Stimulated activated CD4-positive, alpha-beta T cell treated with anti-CD3 and anti-CD28 coated beads, Interleukin-12 subunit alpha, Interleukin-12 subunit beta, amount 100 ng/mL, for 48 hours (primary cell): ENCODE data around the gene OXT.
"Not testable (repeated sequence)": the region's sequence is repeated elsewhere in the genome, so short reads cannot be mapped to it uniquely, and the experiment has no call there.

Source experiments
- DNase-seq, 3 donors: peaks; one replicate each; pipeline ENCODE4 v3.0.0-alpha.2; 2020; ENCODE audit warnings: low read depth in 2 of 3, low spot score in 1 of 3

The OXT gene

DNA sequence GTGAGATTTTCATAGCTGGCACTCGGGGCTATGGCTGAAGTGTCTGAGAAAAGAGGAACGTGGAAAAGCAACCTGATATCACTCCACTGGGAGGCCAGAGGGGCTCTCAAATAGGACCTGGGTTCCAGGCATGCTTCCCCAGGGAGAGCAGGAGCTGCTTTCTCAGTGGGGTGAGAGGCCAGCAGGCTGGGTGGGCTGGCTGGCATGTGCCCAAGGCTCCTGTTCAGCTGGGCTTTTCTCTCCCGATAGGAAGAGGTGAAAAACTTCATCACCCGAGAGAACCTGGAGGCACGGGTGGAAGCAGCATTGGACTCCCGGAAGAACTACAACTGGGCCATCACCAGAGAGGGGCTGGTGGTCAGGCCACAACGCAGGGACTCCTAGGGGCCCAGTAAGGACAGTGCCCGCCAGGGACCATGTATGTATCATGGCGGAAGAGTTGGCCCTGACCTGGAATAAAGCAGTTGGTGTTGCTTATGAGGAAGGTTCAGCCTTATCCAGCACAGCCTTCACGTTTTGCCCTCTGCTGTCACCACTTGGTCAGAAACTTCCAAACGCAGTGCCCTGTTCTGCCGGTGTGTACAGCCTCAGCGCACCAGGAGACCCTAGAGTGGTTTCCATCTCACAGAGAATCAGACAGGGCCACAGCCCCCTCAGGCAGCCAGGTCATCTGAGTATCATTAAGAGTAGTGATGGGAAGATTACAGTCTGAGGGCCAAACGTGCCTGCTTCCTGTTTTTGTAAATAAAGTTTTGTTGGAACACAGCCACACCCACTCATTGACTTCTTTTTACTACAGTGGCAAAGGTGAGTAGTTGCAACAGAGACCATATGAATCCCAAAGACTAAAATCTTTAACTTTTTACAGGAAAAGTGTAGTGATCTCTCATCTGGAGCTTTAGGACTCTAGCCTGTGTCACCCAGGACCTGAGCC, 23.7 kb upstream of the OXT start:
- no peak for DNase-seq

DNA sequence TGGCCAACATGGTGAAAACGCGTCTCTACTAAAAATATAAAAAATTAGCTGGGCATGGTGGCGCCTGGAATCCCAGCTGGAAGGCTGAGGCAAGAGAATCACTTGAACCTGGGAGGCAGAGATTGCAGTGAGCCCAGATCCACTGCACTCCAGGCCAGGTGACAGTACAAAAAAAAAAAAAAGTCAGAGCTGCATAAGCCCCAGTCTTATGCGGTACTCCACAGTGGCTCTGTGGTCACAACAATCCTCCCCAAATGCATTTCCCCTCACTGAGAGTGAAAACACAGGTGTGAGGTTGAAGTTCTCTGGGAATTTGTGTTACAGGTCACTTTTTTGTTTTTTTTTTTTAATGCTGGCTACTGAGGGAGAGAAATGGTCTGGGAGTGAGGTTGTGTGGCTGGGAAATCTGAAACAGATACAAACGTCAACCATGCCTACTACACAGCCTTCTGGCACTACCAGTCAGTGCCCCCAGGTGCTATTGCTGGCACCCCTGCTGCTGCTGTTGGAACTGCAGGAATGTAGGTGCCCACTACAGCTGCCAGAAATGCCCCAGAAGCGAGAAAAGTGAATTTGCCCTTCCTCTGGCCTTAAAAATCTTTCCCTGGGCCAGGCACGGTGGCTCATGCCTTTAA, 19.9 kb upstream of the OXT start:
- no peak for DNase-seq

DNA sequence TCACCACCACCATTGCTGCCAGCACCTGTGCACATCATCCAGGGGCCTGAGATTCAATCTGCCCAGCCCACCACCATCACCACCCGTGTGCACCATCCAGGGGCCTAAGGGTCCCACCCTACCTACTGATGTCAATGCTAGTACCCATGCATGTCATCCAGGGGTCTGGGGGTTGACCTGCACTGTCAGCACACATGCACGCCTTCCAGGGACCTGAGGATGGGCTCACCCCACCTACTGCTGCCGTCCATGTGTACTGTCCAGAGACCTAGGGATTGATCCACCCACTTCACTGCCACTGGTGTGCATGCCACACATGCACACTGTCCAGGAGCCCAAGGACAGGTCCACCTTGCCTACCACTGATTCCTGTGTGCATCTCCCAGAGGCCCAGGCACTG, 11.9 kb upstream of the OXT start:
- no peak for DNase-seq

DNA sequence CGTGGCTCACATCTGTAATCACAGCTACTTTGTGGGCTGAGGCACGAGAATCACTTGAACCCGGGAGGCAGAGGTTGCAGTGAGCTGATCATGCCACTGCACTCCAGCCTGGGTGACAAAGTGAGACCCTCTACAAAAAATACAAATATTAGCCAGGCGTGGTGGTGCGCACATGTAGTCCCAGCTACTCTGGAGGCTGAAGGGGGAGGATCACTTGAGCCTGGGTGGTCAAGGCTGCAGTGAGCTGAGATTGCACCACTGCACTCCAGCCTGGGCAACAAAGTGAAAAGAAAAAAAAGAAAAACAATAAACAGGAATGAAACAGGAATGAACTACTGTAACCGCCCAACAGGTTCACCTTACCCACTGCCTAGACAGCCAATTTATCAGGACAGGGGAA, 7.3 kb upstream of the OXT start:
- DNase-seq: not testable (repeated sequence)

DNA sequence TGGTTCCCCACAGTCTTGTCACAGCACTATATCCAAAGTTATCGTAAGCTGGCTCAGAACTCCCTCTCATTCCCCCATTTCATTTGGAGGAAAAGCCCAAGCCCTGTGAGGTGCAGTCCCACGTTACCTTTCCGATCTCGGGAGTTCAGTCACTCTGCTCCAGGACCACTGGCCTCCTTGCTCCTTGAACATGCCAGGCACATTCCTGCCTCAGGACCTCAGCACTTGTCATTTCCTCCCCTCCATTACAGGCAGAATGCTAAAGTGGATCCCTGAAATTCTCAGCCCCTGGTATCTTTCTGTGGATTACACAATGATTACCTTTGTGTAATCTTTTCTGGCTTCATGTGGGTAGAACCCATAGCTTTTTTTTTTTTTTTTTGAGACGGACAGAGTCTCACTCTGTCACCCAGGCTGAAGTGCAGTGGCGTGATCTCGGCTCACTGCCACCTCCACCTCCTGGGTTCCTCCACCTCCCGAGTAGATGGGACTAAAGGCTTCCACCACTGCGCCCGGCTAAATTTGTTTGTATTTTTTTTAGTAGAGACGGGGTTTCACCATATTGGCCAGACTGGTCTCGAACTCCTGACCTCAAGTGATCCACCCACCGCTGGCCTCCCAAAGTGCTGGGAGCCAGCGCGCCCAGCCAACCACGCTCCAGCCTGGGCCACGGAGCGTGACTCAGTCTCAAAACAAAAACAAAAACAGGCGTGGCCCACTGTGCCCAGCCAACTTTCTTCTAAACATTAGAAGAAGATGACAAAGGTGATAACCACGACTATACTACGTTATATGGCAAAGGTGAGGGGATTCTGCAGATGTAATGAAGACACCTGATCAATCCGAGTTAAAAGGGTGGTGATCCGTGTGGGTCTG, 4.0 kb upstream of the OXT start:
- DNase-seq: no peak

DNA sequence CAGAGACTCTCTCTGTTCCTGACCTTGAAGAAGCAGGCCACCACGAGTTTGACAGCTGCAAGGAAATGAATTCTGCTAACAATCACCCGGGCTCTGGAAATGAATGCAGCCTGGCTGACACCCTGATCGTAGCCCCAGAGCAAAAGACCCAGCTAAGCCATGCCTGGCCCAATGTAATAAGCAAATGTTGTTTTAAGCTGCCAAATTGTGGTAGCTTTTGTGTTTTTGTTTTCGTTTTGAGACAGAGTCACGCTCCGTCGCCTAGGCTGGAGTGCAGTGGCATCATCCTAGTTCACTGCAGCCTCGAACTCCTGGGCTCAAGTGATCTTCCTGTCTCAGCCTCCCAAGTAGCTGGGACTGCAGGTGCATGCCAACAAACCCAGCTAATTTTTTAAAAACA, 3.3 kb upstream of the OXT start:
- DNase-seq: no peak

DNA sequence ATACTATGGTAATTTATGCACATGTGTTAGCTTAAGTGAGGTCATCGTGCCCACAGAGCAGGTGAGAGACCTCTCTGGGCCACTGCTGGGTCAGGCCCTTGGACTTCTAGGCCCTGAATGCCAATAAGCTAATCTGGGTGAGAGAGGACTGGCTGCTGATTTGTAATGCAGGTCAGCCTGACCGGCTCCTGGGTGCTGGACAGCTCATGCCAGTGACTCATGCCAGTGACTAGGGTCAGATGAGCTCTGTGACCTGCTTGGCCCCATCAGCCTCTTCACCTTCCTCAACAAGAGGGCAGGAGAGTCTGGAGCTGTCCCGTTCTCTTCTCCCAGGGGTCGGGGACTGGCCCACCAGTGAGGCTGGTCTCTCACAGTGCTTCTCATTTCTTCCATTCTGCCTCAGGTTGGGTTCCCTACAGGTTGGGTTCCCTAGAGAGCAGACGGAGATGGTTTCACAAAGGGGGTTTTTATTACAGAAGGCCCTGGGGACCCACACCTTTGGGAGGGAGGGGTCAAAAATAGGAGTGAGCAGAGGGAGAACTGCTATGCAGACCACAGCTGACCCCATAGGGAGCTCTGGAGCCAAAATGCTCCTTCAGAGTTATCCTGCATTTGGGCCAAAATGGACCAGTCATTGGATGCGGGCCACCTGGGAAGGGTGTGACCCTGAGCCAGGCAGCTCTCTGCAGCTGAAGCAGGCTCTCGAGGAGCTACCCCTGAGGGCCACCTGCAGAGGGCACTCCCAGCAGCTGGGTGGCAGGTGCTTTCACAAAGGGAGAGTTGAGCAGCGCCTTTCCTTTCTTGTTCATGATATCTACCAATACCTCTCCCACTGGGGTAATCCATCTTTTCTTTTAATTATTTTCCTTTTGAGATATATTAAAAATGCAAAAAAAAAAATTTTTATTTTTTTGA, 2.2 kb upstream of the OXT start:
- DNase-seq: no peak

DNA sequence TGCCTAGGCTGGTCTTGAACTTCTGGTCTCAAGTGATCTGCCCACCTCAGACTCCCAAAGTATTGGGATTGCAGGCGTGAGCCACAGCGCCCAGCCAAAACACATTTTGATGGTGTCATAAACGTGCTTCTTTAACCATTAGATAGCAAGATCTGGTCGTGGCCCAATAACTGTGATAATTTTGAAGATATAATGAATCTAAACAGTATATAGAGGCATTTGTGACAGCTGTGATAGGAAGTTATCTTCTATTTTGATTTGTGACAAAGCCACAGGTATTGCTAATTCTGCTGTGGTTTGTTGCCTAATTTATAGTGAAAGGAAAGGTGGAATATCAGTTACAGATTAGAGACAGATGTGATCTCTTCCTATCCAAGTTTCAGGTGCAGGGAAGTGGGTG, 695 bp upstream of the OXT start:
- no peak for DNase-seq

DNA sequence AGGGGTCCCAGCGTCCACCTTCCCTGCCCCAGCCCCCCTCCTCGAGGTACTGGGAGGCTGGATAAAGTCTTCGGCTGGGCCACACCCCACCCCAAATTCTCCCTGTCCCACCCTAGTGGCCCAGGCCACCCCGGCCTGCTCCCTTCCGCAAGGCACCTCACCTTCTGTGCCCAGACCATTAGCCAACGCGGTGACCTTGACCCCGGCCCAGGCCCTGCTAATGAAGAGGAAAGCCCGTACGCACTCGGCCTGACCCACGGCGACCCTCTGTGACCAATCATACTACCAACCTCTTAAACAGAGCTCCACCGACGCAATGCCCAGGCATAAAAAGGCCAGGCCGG, 182 bp upstream of the OXT start:
- DNase-seq: no peak

DNA sequence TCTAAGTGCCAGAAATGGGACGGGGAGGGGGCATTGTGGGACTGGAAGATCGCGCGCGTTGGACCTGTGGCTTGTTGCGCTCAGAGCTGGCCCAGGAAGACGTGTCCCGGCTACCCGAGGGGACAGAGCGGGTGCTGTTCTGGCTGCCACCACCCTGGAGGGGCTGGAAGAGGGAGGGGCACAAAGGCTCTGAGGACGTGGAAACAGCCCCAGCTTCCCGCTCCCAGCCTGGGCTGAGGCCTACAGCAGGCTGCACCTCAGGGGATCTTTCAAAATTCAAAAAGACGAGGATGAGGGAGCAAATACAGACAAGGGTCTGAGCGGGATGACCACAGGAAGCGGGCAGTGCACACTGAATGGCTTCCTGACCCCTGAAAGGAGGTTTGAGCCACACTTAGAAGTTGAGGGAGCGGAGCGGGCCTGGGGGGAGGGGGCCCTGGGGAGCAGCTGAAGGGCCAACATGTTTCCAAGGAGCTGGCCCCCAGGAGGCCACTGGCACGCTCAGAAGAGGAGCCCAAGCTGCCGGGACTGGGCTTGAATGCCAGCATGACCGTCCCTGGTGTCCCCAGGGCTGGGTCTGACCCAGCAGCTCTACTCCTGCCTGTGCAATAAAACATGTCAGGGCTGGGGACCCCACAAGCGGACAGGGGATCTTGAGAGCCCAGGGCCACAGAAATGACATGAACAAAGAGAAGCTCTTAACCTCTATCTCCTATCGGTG, 1.3 kb downstream of the OXT start:
- DNase-seq: no peak

DNA sequence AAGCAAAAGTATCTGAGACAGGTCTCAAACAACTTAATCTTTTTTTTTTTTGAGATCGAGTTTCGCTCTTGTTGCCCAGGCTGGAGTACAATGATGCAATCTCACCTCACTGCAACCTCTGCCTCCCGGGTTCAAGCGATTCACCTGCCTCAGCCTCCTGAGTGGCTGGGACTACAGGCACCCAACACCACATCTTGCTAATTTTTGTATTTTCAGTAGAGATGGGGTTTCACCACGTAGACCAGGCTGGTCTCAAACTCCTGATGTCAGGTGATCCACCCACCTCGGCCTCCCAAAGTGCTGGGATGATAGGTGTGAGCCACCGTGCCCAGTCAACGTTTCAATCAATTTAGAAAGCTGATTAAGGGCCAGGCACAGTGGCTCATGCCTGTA, 1.8 kb downstream of the OXT start:
- not testable (repeated sequence) for DNase-seq

DNA sequence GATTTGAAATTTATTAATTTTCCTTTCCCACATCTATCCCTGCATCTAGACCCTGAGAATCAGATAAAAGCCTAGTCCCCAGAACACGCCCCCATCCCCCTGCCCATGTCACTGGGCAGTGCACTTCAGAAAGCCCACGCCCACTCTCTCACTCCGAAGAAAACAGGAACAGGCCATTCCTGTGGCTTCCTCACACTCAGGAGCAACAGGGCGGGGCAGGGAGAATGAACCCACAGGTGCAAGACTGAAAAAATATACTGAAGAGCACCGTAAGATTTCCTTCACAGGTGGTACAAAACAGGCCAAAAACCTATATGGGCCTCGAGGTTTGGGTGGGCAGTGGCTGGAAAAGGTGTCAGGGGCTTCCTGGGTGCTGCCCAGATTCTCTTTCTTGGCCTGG, 3.4 kb downstream of the OXT start:
- no peak for DNase-seq

DNA sequence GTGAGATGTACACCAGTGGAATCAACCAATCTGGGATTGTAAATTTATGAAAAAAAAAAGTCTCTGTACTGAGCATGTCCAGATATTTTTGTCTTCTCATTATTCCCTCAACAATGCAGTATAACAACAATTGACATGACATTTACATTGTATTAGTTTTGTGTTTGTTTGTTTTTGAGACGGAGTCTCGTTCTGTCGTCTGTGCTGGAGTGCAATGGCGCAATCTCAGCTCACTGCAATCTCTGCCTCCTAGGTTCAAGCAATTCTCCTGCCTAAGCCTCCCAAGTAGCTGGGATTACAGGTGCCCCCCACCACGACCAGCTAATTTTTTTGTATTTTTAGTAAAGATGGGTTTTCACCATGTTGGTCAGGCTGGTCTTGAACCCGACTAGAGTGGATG, 3.9 kb downstream of the OXT start:
- DNase-seq: not testable (repeated sequence)

DNA sequence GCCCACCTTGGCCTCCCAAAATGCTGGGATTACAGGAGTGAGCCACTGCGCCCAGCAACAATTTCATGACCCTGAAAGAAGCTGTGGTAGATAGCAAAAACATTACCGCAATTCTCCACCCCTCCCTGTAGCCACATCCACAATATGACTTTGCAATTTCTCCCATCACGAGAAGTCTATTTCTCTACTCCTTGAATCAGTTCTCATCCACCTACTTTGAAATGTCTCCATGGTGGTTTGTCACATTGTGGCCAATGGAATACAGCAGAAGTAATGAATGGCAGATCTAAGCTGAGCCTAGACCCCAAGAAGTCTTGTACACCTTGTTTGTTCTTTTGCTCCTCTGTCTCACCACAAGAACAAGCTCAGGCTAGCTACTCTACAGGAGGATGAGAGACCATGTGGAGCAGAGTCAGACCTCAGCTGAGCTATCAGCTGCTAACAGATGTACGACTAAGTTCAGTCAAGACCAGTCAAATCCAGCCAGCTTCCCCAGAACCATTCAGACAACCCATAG, 6.3 kb downstream of the OXT start:
- no peak for DNase-seq

DNA sequence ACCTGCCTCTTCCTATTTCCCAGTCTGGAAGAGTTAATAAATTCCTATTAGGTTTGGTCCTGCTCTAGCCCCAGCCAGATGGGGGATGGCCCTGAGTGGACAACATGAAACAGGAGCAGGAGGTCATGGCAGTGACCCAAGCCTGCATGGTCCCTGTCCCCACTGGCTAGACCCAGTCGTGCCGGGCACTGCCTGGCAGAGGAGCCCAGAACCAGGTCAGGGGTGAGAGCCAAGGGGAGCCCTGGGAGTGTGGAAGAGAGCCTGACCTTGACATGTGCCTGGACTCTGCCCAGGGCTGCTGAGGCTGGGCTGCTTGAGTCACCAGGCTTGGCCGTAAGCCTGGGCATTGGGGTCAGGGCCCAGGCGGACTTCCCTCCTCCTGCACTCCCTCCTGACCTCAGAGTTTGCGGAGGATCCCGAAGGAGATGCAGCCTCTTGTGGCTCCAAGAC, 9.5 kb downstream of the OXT start:
- DNase-seq: no peak

DNA sequence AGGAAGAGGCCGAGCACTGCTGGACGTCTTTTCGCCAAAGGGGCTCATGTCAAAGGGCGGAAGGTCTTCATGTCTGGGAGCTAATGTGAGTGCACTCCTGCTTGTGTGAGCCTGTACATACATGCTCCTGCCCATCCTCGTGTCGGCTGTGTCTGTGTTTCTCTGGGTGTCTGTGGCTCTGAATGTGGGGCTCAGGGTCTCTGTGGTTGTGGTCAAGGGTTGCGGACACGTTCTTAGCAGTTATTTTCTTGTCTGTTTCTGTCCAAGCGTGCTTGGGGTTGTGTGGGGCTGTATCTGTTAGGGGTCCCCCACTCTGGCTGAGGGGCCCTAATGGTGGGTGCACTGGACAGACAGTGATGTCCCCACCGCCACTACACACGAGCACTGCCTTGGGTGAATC, 10.2 kb downstream of the OXT start:
- DNase-seq: no peak

DNA sequence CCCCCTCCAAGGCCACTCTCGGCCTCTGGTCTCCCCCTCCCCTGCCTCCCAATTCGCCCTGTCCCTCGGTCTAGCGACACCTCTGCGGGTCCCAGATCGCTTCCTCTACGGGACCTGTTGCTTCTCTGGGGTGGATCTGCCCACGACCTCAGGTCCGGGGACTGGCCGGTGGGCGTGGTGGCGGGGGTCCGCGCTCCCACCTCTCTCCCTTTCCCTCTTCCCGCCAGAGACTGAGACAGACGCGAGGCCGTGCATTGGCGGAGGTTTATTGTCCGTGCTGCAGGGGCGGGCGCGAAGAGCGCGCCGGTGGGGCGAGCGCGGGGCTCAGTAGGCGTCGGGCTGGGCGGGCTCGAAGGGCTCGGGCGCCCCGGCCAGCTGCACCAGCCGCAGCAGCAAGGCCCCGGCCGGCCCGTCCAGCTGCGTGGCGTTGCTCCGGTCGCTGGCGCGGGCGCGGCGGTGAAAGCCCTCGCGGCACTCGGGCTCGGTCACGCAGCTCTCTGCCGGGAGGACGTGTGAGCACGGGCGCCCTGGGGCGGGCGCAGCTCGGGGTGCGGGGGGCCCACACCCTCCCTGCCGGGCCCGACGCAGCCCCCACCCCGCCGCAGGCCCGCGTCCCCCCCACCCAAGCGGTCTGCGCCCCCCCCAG, 11.0 kb downstream of the OXT start:
- no peak for DNase-seq

DNA sequence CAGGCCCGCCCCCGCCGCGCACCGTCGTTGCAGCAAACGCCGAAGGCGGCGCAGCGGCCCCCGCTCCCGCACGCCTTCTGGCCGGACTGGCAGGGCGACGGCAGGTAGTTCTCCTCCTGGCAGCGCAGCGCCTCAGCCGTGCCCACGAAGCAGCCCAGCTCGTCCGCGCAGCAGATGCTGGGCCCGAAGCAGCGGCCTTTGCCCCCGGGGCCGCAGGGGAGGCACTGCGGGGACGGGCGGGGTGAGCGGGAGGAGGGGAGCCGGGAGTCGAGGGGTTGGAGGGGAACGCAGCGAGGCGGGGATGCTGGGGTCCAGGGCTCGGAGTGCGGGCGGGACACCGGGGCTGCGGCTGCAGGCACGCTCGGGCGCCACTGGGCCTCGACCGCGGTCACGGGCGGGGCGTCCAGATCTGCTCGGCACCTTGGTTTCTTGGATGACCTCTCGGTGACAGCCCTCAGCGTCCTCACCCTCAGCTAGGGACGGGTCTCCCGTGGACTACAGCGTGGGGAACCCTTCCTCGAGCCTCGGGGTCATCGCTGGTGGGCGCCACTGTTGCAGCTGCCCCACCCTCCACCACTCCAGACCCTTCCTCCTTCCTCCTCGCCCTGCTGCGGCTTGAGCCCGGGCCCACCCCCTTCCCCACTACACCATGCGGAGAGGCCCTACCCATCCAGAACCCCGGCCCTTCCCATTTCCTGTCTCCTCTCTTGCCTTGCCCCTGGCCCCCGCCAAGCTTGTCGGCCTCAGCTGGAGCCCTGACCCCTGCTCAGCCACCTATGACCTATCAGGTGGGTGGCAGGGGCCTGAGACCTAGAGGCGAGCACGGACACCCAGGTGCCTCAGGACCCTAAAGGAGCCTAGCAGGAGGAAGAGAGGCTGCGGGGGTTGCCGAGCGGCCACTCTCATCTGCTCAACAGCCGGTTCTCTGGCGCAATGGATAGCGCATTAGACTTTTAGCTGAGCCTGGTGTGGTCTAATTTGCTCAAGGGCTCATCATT, 11.8 kb downstream of the OXT start:
- no peak for DNase-seq
